ENCODE results near the gene TTC39C.
"Not testable (repeated sequence)": the region's sequence is repeated elsewhere in the genome, so short reads cannot be mapped to it uniquely, and the experiment has no call there.

The TTC39C gene

DNA sequence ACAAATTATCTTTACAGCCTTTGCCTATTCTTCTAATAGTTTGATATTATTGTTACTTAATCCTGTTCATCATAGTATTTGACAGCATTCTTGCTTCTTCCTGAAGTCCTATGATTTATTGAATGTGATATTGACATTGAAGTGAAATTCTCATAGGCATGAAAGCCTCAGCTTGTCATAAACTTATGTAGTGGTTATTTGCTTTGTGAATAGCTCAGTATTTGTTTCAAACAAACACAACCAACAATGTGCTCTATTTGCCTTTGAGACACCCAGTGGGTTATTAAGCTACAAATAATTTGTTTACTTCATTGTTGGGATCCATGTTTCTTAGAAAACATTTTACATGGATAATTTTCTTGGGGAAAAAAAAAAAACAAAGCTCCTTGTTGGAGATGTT lies 57.2 kb downstream of the TTC39C start:
- no peak overlapping the region for H3K4me3 ChIP-seq (replicated peaks; ENCODE audit: insufficient read depth, low read length)
- DNase-seq (ENCODE audit: low read depth in 1 of 2, low spot score in 1 of 2): no peak

DNA sequence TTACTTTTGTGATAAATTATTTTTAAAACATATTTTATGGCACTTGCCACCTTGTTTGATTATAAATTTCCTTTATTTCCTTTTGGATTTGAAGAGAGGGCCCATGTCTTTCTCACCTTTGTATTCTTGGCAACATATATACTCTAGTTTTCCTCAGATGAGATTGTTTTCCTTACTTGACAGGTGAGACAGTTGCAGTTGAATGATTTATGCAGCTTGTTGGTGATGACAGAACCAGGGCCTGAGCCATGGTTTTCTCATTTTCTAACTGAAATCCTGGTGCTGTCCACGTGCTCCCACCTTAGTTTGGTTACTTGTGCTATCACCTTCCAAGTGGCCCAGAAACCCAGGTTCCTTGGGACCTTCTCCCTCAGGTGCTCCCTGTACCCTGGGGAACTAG lies 58.2 kb downstream of the TTC39C start:
- no peak overlapping the region for H3K27ac ChIP-seq (replicated peaks)
- no peaks in the 10 kb centered on the region for H3K27me3 ChIP-seq (ENCODE audit: insufficient read depth, poor library complexity, severe bottlenecking)
- TF ChIP-seq, protein P1, sequence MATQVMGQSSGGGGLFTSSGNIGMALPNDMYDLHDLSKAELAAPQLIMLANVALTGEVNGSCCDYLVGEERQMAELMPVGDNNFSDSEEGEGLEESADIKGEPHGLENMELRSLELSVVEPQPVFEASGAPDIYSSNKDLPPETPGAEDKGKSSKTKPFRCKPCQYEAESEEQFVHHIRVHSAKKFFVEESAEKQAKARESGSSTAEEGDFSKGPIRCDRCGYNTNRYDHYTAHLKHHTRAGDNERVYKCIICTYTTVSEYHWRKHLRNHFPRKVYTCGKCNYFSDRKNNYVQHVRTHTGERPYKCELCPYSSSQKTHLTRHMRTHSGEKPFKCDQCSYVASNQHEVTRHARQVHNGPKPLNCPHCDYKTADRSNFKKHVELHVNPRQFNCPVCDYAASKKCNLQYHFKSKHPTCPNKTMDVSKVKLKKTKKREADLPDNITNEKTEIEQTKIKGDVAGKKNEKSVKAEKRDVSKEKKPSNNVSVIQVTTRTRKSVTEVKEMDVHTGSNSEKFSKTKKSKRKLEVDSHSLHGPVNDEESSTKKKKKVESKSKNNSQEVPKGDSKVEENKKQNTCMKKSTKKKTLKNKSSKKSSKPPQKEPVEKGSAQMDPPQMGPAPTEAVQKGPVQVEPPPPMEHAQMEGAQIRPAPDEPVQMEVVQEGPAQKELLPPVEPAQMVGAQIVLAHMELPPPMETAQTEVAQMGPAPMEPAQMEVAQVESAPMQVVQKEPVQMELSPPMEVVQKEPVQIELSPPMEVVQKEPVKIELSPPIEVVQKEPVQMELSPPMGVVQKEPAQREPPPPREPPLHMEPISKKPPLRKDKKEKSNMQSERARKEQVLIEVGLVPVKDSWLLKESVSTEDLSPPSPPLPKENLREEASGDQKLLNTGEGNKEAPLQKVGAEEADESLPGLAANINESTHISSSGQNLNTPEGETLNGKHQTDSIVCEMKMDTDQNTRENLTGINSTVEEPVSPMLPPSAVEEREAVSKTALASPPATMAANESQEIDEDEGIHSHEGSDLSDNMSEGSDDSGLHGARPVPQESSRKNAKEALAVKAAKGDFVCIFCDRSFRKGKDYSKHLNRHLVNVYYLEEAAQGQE (IDR thresholded peaks at IDR 0.05; ENCODE audit: insufficient replicate concordance, low read depth): no peak
- TF ChIP-seq POLR2AphosphoS5 (IDR thresholded peaks at IDR 0.05; ENCODE audit: low read depth): no peak
- TF ChIP-seq GABPA (IDR thresholded peaks at IDR 0.05; ENCODE audit: low read depth): no peak
- TF ChIP-seq, protein P2, sequence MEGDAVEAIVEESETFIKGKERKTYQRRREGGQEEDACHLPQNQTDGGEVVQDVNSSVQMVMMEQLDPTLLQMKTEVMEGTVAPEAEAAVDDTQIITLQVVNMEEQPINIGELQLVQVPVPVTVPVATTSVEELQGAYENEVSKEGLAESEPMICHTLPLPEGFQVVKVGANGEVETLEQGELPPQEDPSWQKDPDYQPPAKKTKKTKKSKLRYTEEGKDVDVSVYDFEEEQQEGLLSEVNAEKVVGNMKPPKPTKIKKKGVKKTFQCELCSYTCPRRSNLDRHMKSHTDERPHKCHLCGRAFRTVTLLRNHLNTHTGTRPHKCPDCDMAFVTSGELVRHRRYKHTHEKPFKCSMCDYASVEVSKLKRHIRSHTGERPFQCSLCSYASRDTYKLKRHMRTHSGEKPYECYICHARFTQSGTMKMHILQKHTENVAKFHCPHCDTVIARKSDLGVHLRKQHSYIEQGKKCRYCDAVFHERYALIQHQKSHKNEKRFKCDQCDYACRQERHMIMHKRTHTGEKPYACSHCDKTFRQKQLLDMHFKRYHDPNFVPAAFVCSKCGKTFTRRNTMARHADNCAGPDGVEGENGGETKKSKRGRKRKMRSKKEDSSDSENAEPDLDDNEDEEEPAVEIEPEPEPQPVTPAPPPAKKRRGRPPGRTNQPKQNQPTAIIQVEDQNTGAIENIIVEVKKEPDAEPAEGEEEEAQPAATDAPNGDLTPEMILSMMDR (IDR thresholded peaks at IDR 0.05; ENCODE audit: insufficient read depth, low read length): no peak
- TF ChIP-seq SPI1 (IDR thresholded peaks at IDR 0.05; ENCODE audit: borderline replicate concordance, low read depth): no peak
- H3K4me3 ChIP-seq (replicated peaks; ENCODE audit: insufficient read depth, low read length): no peak overlapping the region
- no peak for DNase-seq (ENCODE audit: low read depth in 1 of 2, low spot score in 1 of 2)

More for the DNA sequence above, 57.2 kb downstream of the TTC39C start:
- no peak overlapping the region for H3K27ac ChIP-seq (replicated peaks)
- no peaks in the 10 kb centered on the region for H3K27me3 ChIP-seq (ENCODE audit: insufficient read depth, poor library complexity, severe bottlenecking)
- no peak for TF ChIP-seq GABPA (IDR thresholded peaks at IDR 0.05; ENCODE audit: low read depth)
- TF ChIP-seq, protein P2 (IDR thresholded peaks at IDR 0.05; ENCODE audit: insufficient read depth, low read length): no peak
- TF ChIP-seq, protein P1 (IDR thresholded peaks at IDR 0.05; ENCODE audit: insufficient replicate concordance, low read depth): no peak
- no peak for TF ChIP-seq SPI1 (IDR thresholded peaks at IDR 0.05; ENCODE audit: borderline replicate concordance, low read depth)

DNA sequence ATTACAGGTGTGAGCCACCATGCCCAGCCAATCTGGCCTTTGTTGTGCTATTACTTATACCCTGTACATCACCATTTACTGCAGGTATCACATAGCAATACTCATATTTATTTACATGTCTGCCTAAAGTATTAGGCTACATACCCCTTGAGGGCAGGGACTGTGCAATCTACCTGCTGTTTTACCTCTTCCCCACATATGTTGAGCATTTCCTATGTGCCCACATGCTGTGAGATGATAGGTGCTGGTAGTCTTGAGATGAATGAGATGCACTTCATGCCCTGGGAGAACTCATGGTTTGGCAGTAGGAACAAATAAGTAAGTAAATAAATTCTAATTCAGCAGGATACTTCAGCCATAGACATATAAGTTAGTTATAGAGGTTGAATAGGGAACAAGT lies 59.2 kb downstream of the TTC39C start:
- Histone ChIP-seq H3K4me3 (replicated peaks; ENCODE audit: insufficient read depth, low read length) (no peak overlapping the region), H3K27ac (replicated peaks) (no peak overlapping the region), H3K27me3 (ENCODE audit: insufficient read depth, poor library complexity, severe bottlenecking) (no peaks in the 10 kb centered on the region)
- no peak for TF ChIP-seq POLR2AphosphoS5 (IDR thresholded peaks at IDR 0.05; ENCODE audit: low read depth)
- no peak for TF ChIP-seq GABPA (IDR thresholded peaks at IDR 0.05; ENCODE audit: low read depth)
- TF ChIP-seq, protein P1 (IDR thresholded peaks at IDR 0.05; ENCODE audit: insufficient replicate concordance, low read depth): no peak
- no peak for TF ChIP-seq SPI1 (IDR thresholded peaks at IDR 0.05; ENCODE audit: borderline replicate concordance, low read depth)
- TF ChIP-seq, protein P2 (IDR thresholded peaks at IDR 0.05; ENCODE audit: insufficient read depth, low read length): no peak
- no peak for DNase-seq (ENCODE audit: low read depth in 1 of 2, low spot score in 1 of 2)

DNA sequence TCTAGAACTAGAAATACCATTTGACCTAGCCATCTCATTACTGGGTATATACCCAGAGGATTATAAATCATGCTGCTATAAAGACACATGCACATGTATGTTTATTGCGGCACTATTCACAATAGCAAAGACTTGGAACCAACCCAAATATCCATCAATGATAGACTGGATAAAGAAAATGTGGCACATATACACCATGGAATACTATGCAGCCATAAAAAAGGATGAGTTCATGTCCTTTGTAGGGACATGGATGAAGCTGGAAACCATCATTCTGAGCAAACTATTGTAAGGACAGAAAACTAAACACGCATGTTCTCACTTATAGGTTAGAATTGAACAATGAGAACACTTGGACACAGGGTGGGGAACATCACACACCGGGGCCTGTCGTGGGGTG lies 60.2 kb downstream of the TTC39C start:
- not testable (repeated sequence) for DNase-seq (ENCODE audit: low read depth in 1 of 2, low spot score in 1 of 2); H3K27ac ChIP-seq (replicated peaks); H3K4me3 ChIP-seq (replicated peaks; ENCODE audit: insufficient read depth, low read length); H3K27me3 ChIP-seq (ENCODE audit: insufficient read depth, poor library complexity, severe bottlenecking)
